Left lung (tissue), 10 donors: Measurements from ENCODE around the gene TIMD4. TPM values are rescaled to one million over a fixed set of nuclear protein-coding genes. Genes with fewer than 3 reads are reported as not detected.
"Not testable (repeated sequence)": the region's sequence is repeated elsewhere in the genome, so short reads cannot be mapped to it uniquely, and the experiment has no call there.

Experiments used
- ATAC-seq: fragments of 200-7000 bp; cut with Tn5 transposase; one replicate; pipeline ENCODE4 v1.9.1; 2020; ENCODE audit warnings: moderate library complexity
- DNase-seq, 4 donors: peaks; one replicate each; pipeline ENCODE4 v3.0.0-alpha.2; 2013 to 2020
- H3K27ac ChIP-seq, 2 donors: fragments of 200-600 bp; sonication (generic) in 1 of 2; one replicate each; pipeline versions ENCODE4 v1.5.0 to v1.8.0; 2020 to 2021
- H3K27me3 ChIP-seq, 2 donors: fragments of 200-600 bp; sonication (generic) in 1 of 2; one replicate each; pipeline versions ENCODE4 v1.5.0 to v1.8.0; 2020 to 2021
- H3K36me3 ChIP-seq, 2 donors: fragments of 200-600 bp; sonication (generic) in 1 of 2; one replicate each; pipeline versions ENCODE4 v1.5.0 to v1.8.0; 2020 to 2021
- H3K4me1 ChIP-seq, 2 donors: fragments of 200-600 bp; one replicate each; pipeline ENCODE4 v1.8.0; 2021
- H3K4me3 ChIP-seq, 2 donors: fragments of 200-600 bp; sonication (generic) in 1 of 2; one replicate each; pipeline versions ENCODE4 v1.5.0 to v1.8.0; 2020 to 2021; ENCODE audit warnings: mild to moderate bottlenecking in 1 of 2
- H3K9me3 ChIP-seq, 2 donors: fragments of 200-600 bp; sonication (generic) in 1 of 2; one replicate each; pipeline versions ENCODE4 v1.5.0 to v1.8.0; 2020 to 2021
- CTCF ChIP-seq, 2 donors: fragments of 200-600 bp; sonication (generic) in 1 of 2; IDR thresholded peaks; one replicate each; pipeline versions ENCODE4 v1.5.0 to v1.8.0; 2021; ENCODE audit warnings: antibody characterized with exemption in 2 of 2
- intact Hi-C, 2 donors: fragments of 100-400 bp; cut with DNase I; formaldehyde crosslinking; loops; one replicate each; pipeline versions ENCODE4 v1.11.2 to v1.14.2; 2022
- polyA plus RNA-seq, 6 donors: library from polyadenylated mRNA; unstranded; fragments of 120-200 nt; gene quantifications; one replicate each; pipeline ENCODE4 v1.2.1, GENCODE V29; 2013; ENCODE audit not compliant: insufficient read length in 6 of 6
- total RNA-seq, 2 donors: library from RNA; stranded (reverse); fragmentation: NEBNext Ultra II Directional; extraction: Animal tissue kit (Norgen Biotek cat#: 25700); gene quantifications; one replicate each; pipeline ENCODE4 v1.2.1, GENCODE V29; 2021
- donor health status: DM: no; HTN: yes; CAD: no.
- donor health status: DM: no; HTN: no; CAD: no.

TIMD4 gene
- total and polyA plus RNA-seq, 8 donors, result 0.25 to 1.2 (median 0.55) TPM; not detected in 2

GRCh38 chr5:156981481-156981880 lies 18.5 kb upstream of the TIMD4 start:
- H3K4me3 ChIP-seq, result no peak overlapping the region
- H3K9me3 ChIP-seq, result no peaks in the 10 kb centered on the region
- intact Hi-C loops, result no loop called here
- no peaks in the 10 kb centered on the region for H3K36me3 ChIP-seq
- DNase-seq, result no peak
- no peak overlapping the region for H3K27ac ChIP-seq
- H3K27me3 ChIP-seq, result no peaks in the 10 kb centered on the region
- no peak for TF ChIP-seq CTCF (IDR thresholded peaks at IDR 0.05)
- no peaks in the 10 kb centered on the region for H3K4me1 ChIP-seq
- no peak for ATAC-seq

GRCh38 chr5:156974328-156974727 lies 11.3 kb upstream of the TIMD4 start:
- intact Hi-C loops, result no loop called here
- DNase-seq, result no peak
- Histone ChIP-seq H3K27me3 (no peaks in the 10 kb centered on the region), H3K9me3 (no peaks in the 10 kb centered on the region), H3K36me3 (no peaks in the 10 kb centered on the region), H3K4me3 (no peak overlapping the region), H3K4me1 (no peaks in the 10 kb centered on the region), H3K27ac (no peak overlapping the region)
- no peak for TF ChIP-seq CTCF (IDR thresholded peaks at IDR 0.05)
- ATAC-seq, result no peak

GRCh38 chr5:156971848-156972525 lies 9.0 kb upstream of the TIMD4 start:
- no peak for DNase-seq
- Histone ChIP-seq H3K36me3 (no peaks in the 10 kb centered on the region), H3K4me3 (no peak overlapping the region), H3K4me1 (no peaks in the 10 kb centered on the region), H3K27me3 (no peaks in the 10 kb centered on the region), H3K27ac (no peak overlapping the region), H3K9me3 (no peaks in the 10 kb centered on the region)
- no peak for TF ChIP-seq CTCF (IDR thresholded peaks at IDR 0.05)
- ATAC-seq, result no peak
- intact Hi-C loops, result no loop called here

- Histone ChIP-seq H3K27me3 (no peaks in the 10 kb centered on the region), H3K4me1 (no peaks in the 10 kb centered on the region), H3K4me3 (no peak overlapping the region), H3K36me3 (no peaks in the 10 kb centered on the region), H3K27ac (no peak overlapping the region), H3K9me3 (no peaks in the 10 kb centered on the region)
- no peak for TF ChIP-seq CTCF (IDR thresholded peaks at IDR 0.05)
- intact Hi-C loops, result no loop called here
- ATAC-seq (no peak), DNase-seq (no peak)
Observed at GRCh38 chr5:156971415-156971814, 8.4 kb upstream of the TIMD4 start.

GRCh38 chr5:156967386-156967785 lies 4.4 kb upstream of the TIMD4 start:
- ATAC-seq, H3K4me1 ChIP-seq, H3K36me3 ChIP-seq, H3K9me3 ChIP-seq, intact Hi-C loops, H3K27ac ChIP-seq, H3K4me3 ChIP-seq, H3K27me3 ChIP-seq, DNase-seq: not testable (repeated sequence)

GRCh38 chr5:156956321-156956720 lies 6.7 kb downstream of the TIMD4 start:
- Histone ChIP-seq H3K4me1 (no peaks in the 10 kb centered on the region), H3K9me3 (no peaks in the 10 kb centered on the region), H3K36me3 (no peaks in the 10 kb centered on the region), H3K27me3 (no peaks in the 10 kb centered on the region), H3K4me3 (no peak overlapping the region), H3K27ac (no peak overlapping the region)
- no peak for ATAC-seq
- no peak for DNase-seq
- TF ChIP-seq CTCF (IDR thresholded peaks at IDR 0.05), result no peak
- intact Hi-C loops, result no loop called here
